ENCODE results near the gene ABCD1. TPM values are rescaled to one million over a fixed set of nuclear protein-coding genes. Genes with fewer than 3 reads are reported as not detected.

ABCD1 gene
- total and polyA plus RNA-seq, 10 of the 15 experiments (the other 5 are each of a cell fraction or from before 2014, with no cell fraction given) = 0.13 to 6.5 (median 1.4) TPM

GRCh38 chrX:153731845-153732215, 7.2 kb downstream of the ABCD1 start:
- H3K36me3 ChIP-seq (ENCODE audit: control insufficient read depth in 2 of 2, insufficient read depth in 2 of 2, low read length in 1 of 2) = no peaks in the 10 kb centered on the region
- H3K4me3 ChIP-seq = no peak overlapping the region
- no peak overlapping the region for H3K9ac ChIP-seq (ENCODE audit: control insufficient read depth, insufficient read depth, low read length)
- in situ Hi-C loops (cut with MboI) = loop anchor here (10.0 kb wide), 2 partner anchors 53 to 57 kb away; partner anchors contain the start of genes PNCK and SRPK3
- no peaks in the 10 kb centered on the region for H4K20me1 ChIP-seq (ENCODE audit: control insufficient read depth, insufficient read depth)
- SMC1A ChIA-PET (ENCODE audit: uncharacterized antibody, unreplicated experiment) = no interaction called here
- CTCF ChIA-PET = no interaction called here
- no peak overlapping the region; the same call in 1 of the 2 replicates for H3K27ac ChIP-seq (ENCODE audit: control insufficient read depth, insufficient read depth)
- intact Hi-C loops (cut with micrococcal nuclease; ENCODE audit: unreplicated experiment) = no loop called here
- H3K27me3 ChIP-seq (replicated peaks in 1 of 2; ENCODE audit: control insufficient read depth in 2 of 2, insufficient read depth in 2 of 2, low read length in 1 of 2) = no peaks in the 10 kb centered on the region
- RAD21 ChIA-PET (ENCODE audit: unreplicated experiment) = no interaction called here
- POLR2A ChIA-PET = no interaction called here
- WGBS (ENCODE audit: insufficient coverage, insufficient replicate concordance, low lambda C conversion rate, missing lambda C conversion rate) = 80% methylated on average over 3 of the region's 3 CpGs
- H2AFZ ChIP-seq (ENCODE audit: control insufficient read depth, low read depth, low read length) = no peak overlapping the region
- no peak overlapping the region for H3K4me2 ChIP-seq (ENCODE audit: control insufficient read depth, insufficient read depth)
- DNase-seq (ENCODE audit: low read depth, low spot score) = no peak
- peaks cover 15% of the 10 kb centered on the region for H3K4me1 ChIP-seq (ENCODE audit: control insufficient read depth, insufficient read depth, low read length)
- no TSS peak for BruUV-seq (replicated peaks)
- no peak for ATAC-seq
- H3K9me3 ChIP-seq (replicated peaks; ENCODE audit: control insufficient read depth, insufficient read depth, low read length) = peaks cover 2% of the 10 kb centered on the region; the same call in 1 of the 3 replicates
- TF ChIP-seq MEF2B (IDR thresholded peaks at IDR 0.05; ENCODE audit: partially characterized antibody, poor library complexity, severe bottlenecking) (no peak), CREM (IDR thresholded peaks at IDR 0.05; ENCODE audit: low read depth) (no peak), SMARCA5 (IDR thresholded peaks at IDR 0.05) (no peak), RELB (IDR thresholded peaks at IDR 0.05; ENCODE audit: low read depth) (no peak), POLR2AphosphoS2 (IDR thresholded peaks at IDR 0.05; ENCODE audit: low read depth, low read length) (no peak), EED (IDR thresholded peaks at IDR 0.05; ENCODE audit: low read depth) (no peak), FOXK2 (IDR thresholded peaks at IDR 0.05) (no peak), CBX5 (IDR thresholded peaks at IDR 0.05; ENCODE audit: low read depth) (no peak), SREBF2 (IDR thresholded peaks at IDR 0.05; ENCODE audit: low read length) (no peak), RCOR1 (conservative IDR thresholded peaks at IDR 0.05; ENCODE audit: low read depth, low read length) (no peak), YBX1 (IDR thresholded peaks at IDR 0.05) (no peak), POLR2AphosphoS5 (IDR thresholded peaks at IDR 0.05; ENCODE audit: low read length) (no peak), ZSCAN29 (IDR thresholded peaks at IDR 0.05) (no peak), IRF5 (IDR thresholded peaks at IDR 0.05; ENCODE audit: borderline replicate concordance) (no peak), SPI1 (IDR thresholded peaks at IDR 0.05; ENCODE audit: borderline replicate concordance, insufficient read depth, low read depth, low read length) (no peak), ZNF207 (IDR thresholded peaks at IDR 0.05; ENCODE audit: borderline replicate concordance) (no peak), KAT2A (conservative IDR thresholded peaks at IDR 0.05; ENCODE audit: control insufficient read depth, low read depth, low read length) (no peak), BHLHE40 (IDR thresholded peaks at IDR 0.05; ENCODE audit: borderline replicate concordance in 1 of 2, low read depth in 2 of 2, low read length in 1 of 2) (no peak), ATF2 (IDR thresholded peaks at IDR 0.05; ENCODE audit: low read length) (no peak), NR2F1 (conservative IDR thresholded peaks at IDR 0.05) (no peak)
- no peak for FAIRE-seq
- no peaks in the 10 kb centered on the region for H3K79me2 ChIP-seq (ENCODE audit: control insufficient read depth, insufficient read depth, low read length)
